ENCODE data around the gene ZBTB21. TPM values are rescaled to one million over a fixed set of nuclear protein-coding genes. Genes with fewer than 3 reads are reported as not detected.

ZBTB21 gene
- total RNA-seq, 1 experiment from 2014 or later, result 18.1 TPM

DNA sequence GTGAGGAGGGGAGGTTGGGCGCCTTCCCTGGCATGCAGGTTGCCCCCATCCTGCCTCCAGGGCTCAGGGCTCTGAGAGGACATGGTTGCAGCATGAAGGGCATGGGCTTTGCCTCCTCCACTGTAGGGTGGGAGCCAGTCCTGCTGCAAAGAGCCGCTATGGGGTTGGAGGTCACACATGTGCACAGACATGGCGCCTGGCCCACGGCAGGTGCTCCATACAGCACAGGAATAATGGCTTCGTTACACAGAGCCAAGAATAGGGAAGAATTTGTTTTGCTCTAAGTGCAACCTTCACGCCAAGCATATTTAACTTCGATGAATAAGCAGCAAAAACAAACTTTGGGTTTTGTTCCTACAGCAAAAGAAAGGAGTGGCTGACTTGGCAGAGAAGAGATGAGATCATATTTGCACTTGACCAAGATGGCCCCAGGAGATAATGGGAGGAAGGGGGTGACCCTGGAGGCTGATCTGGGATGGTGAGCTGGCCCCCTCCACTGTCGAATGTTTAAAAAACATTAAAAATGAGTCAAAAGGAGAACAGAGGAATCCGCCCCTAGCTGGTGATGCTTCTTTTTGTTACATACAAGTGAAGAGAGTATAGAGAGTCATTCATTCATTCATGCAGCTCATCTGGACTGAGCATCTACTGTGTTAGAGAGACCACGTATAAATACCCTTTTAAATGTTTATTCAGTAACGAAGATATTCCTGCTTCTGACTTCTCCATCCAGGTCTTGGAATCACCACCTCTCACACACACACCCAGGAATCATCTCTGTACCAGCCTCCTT lies 43.9 kb downstream of the ZBTB21 start:
- no peak overlapping the region for H3K23ac ChIP-seq (ENCODE audit: insufficient read length, low read depth, low read length)
- no peaks in the 10 kb centered on the region for H3K27me3 ChIP-seq (ENCODE audit: insufficient read depth, low read length)
- no peak overlapping the region for H2BK20ac ChIP-seq (ENCODE audit: low read depth, low read length, poor library complexity, severe bottlenecking)
- H3K9me3 Mint-ChIP-seq, result no peaks in the 10 kb centered on the region
- WGBS (ENCODE audit: extremely low coverage, insufficient read length, low lambda C conversion rate), result no CpG with 5 or more reads among the region's 11 CpGs
- H2BK120ac ChIP-seq (ENCODE audit: low read depth, low read length, poor library complexity, severe bottlenecking), result no peak overlapping the region
- no peak overlapping the region for H3K56ac ChIP-seq (ENCODE audit: insufficient read length, low read depth, low read length)
- H2BK12ac ChIP-seq (ENCODE audit: insufficient read length, low read depth, low read length), result no peak overlapping the region
- no peak overlapping the region for H2BK15ac ChIP-seq (ENCODE audit: low read depth, low read length)
- no peak for DNase-seq
- no peak overlapping the region for H3K27ac ChIP-seq (ENCODE audit: insufficient read length, low read depth, low read length)
- H2AFZ ChIP-seq (ENCODE audit: low read length), result no peak overlapping the region
- no peaks in the 10 kb centered on the region for H3K4me1 ChIP-seq (ENCODE audit: insufficient read depth, low read length)
- peaks cover 36 to 37% of the 10 kb centered on the region in 2 experiments for H3K4me1 Mint-ChIP-seq
- H3K27me3 Mint-ChIP-seq (ENCODE audit: low read depth), result peaks cover 10% of the 10 kb centered on the region
- H4K8ac ChIP-seq (replicated peaks; ENCODE audit: insufficient read length, low read depth, low read length), result no peak overlapping the region
- no peak overlapping the region for H2BK5ac ChIP-seq (ENCODE audit: insufficient read length, low read length)
- H3K23me2 ChIP-seq (ENCODE audit: insufficient read length, low read depth, low read length, poor library complexity, severe bottlenecking), result no peaks in the 10 kb centered on the region
- TF ChIP-seq, protein P1, sequence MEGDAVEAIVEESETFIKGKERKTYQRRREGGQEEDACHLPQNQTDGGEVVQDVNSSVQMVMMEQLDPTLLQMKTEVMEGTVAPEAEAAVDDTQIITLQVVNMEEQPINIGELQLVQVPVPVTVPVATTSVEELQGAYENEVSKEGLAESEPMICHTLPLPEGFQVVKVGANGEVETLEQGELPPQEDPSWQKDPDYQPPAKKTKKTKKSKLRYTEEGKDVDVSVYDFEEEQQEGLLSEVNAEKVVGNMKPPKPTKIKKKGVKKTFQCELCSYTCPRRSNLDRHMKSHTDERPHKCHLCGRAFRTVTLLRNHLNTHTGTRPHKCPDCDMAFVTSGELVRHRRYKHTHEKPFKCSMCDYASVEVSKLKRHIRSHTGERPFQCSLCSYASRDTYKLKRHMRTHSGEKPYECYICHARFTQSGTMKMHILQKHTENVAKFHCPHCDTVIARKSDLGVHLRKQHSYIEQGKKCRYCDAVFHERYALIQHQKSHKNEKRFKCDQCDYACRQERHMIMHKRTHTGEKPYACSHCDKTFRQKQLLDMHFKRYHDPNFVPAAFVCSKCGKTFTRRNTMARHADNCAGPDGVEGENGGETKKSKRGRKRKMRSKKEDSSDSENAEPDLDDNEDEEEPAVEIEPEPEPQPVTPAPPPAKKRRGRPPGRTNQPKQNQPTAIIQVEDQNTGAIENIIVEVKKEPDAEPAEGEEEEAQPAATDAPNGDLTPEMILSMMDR (conservative IDR thresholded peaks at IDR 0.05), result no peak
- no peak overlapping the region for H3T11ph ChIP-seq (ENCODE audit: low read length)
- H4K20me1 ChIP-seq (ENCODE audit: control insufficient read depth, insufficient read depth, insufficient read length), result no peaks in the 10 kb centered on the region
- H3K27ac Mint-ChIP-seq, result no peak overlapping the region
- no peak overlapping the region for H3K14ac ChIP-seq (ENCODE audit: insufficient read depth, low read length)
- H3K36me3 Mint-ChIP-seq (ENCODE audit: insufficient read depth in 1 of 3, low read depth in 3 of 3), result no peaks in the 10 kb centered on the region
- H3K4me2 ChIP-seq (ENCODE audit: insufficient read depth, insufficient read length, low read length), result no peak overlapping the region
- H3K9ac ChIP-seq (ENCODE audit: extremely low read depth, insufficient read length, low read length), result no peak overlapping the region
- H3K18ac ChIP-seq (ENCODE audit: insufficient read length, low read depth, low read length), result no peak overlapping the region
- H3K9me3 ChIP-seq (ENCODE audit: control insufficient read depth, low read depth, low read length), result no peaks in the 10 kb centered on the region
- no peak overlapping the region for H3K4me3 Mint-ChIP-seq
- H2AK5ac ChIP-seq (ENCODE audit: insufficient read length, low read length), result no peak overlapping the region
- no peaks in the 10 kb centered on the region for H3K79me1 ChIP-seq (ENCODE audit: insufficient read depth, low read depth, low read length, poor library complexity, severe bottlenecking)
- H3K79me2 ChIP-seq (ENCODE audit: insufficient read depth, low read length), result no peaks in the 10 kb centered on the region
- H4K5ac ChIP-seq (ENCODE audit: insufficient read length, low read depth, low read length), result no peak overlapping the region
- H4K91ac ChIP-seq (ENCODE audit: insufficient read length, low read depth, low read length), result no peak overlapping the region
- H3K4ac ChIP-seq (ENCODE audit: low read depth, low read length), result no peak overlapping the region
